ENCODE data around the gene NEK6. TPM values are rescaled to one million over a fixed set of nuclear protein-coding genes. Genes with fewer than 3 reads are reported as not detected.

The NEK6 gene
- total and polyA plus RNA-seq, 10 of the 15 experiments (the other 5 are each of a cell fraction or from before 2014, with no cell fraction given) = 31.3 to 161 (median 89.2) TPM

DNA sequence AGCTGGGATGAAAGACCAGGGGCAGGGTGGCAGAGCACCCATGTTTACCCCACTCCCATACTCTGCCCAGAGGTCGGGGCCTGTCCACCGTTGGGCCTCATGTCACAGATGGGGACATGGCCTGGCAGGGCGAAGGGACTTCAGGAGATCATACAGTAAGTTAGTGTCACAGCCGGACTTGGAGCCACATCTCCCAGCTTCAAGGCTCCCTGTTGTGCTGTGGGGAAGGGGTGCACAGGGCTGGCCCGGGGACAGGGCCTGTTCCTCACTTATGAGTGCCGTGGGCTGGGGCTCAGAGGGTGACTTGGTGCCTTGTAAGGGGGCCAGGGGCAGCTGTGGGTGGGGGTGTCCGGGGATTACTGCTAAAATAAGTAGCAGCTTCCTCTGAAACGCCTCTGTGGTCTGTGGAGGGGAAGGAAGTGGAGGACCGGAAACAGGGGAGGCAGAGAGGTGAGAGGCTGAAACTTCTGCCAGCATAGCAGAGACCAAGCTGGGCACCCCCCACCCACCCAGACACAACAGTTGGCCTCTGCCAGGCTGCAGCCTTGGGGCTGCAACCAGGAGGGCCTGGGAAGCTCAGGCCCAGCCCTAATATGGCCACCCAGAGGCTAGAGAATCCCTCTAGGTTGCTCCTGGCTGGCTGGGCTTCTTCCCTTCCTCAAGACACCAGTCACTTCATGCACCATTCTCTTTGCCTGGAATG lies 41.1 kb upstream of the NEK6 start (continued):
- TF ChIP-seq RB1 (IDR thresholded peaks at IDR 0.05; ENCODE audit: borderline replicate concordance) = no peak
- TF ChIP-seq USF2 (IDR thresholded peaks at IDR 0.05; ENCODE audit: borderline replicate concordance, low read depth, low read length) = no peak
- no peak for TF ChIP-seq LARP7 (IDR thresholded peaks at IDR 0.05)
- TF ChIP-seq JUND (IDR thresholded peaks at IDR 0.05; ENCODE audit: low read depth, low read length) = no peak
- TF ChIP-seq NRF1 (conservative IDR thresholded peaks at IDR 0.05; ENCODE audit: low read depth, low read length) = no peak
- TF ChIP-seq TARDBP (IDR thresholded peaks at IDR 0.05; ENCODE audit: borderline replicate concordance) = no peak

GRCh38 chr9:124217836-124218437 lies 39.8 kb upstream of the NEK6 start:
- SMC1A ChIA-PET (ENCODE audit: uncharacterized antibody, unreplicated experiment) = interaction anchor here (0.8 to 13.1 kb wide), 25 partner anchors 9 to 211 kb away, joined by 3 to 249 read pairs (median 9); partner anchors contain the start of gene NEK6
- no peak; the same call in 2 of the 3 replicates for TF ChIP-seq POU2F2 (IDR thresholded peaks at IDR 0.05; ENCODE audit: borderline replicate concordance, low read depth, low read length)
- peak; percentile 95 for TF ChIP-seq ZNF24 (IDR thresholded peaks at IDR 0.05)
- 0 out of 2 replicates have a peak, but pooled peaks have one; percentile 36 for TF ChIP-seq CHD2 (IDR thresholded peaks at IDR 0.05; ENCODE audit: borderline replicate concordance, low read depth, low read length)
- peak; percentile 61 for TF ChIP-seq MEF2B (IDR thresholded peaks at IDR 0.05; ENCODE audit: partially characterized antibody, poor library complexity, severe bottlenecking)
- TF ChIP-seq ZNF622 (IDR thresholded peaks at IDR 0.05) = no peak
- peak; percentile 49 for TF ChIP-seq CREM (IDR thresholded peaks at IDR 0.05; ENCODE audit: low read depth)
- TF ChIP-seq TCF12 (IDR thresholded peaks at IDR 0.05; ENCODE audit: low read depth, low read length) = 0 out of 2 replicates have a peak, but pooled peaks have one; percentile 40
- 0 out of 4 replicates have a peak, but pooled peaks of 1 of the 2 experiments have one; percentile 37 for TF ChIP-seq EP300 (IDR thresholded peaks at IDR 0.05; ENCODE audit: borderline replicate concordance in 1 of 2, control insufficient read depth in 1 of 2, low read depth in 2 of 2, low read length in 2 of 2)
- 0 out of 2 replicates have a peak, but pooled peaks have one; percentile 15 for TF ChIP-seq PAX5 (IDR thresholded peaks at IDR 0.05; ENCODE audit: borderline replicate concordance, low read depth, low read length)
- TF ChIP-seq RUNX3 (IDR thresholded peaks at IDR 0.05; ENCODE audit: low read length) = no peak
- 0 out of 4 replicates have a peak, but pooled peaks of 1 of the 2 experiments have one; percentile 12 for TF ChIP-seq SRF (IDR thresholded peaks at IDR 0.05; ENCODE audit: low read depth in 2 of 2, low read length in 2 of 2)
- no peak for TF ChIP-seq ATF7 (IDR thresholded peaks at IDR 0.05; ENCODE audit: low read depth)
- peak; percentile 33; the same call in 1 of the 2 replicates for TF ChIP-seq TBL1XR1 (IDR thresholded peaks at IDR 0.05; ENCODE audit: low read depth, low read length)
- peak; percentile 94 for TF ChIP-seq MEF2A (IDR thresholded peaks at IDR 0.05; ENCODE audit: insufficient read depth, low read depth, low read length)

More at GRCh38 chr9:124217836-124218437, 39.8 kb upstream of the NEK6 start:
- in situ Hi-C loops (cut with MboI) = loop anchor here (25.0 kb wide), 1 partner anchor 1419 kb away; no protein-coding TSS in a partner anchor
- Histone ChIP-seq H3K27ac (ENCODE audit: control insufficient read depth, insufficient read depth) (peak overlapping the region; percentile 98), H3K9ac (ENCODE audit: control insufficient read depth, insufficient read depth, low read length) (peak overlapping the region; percentile 26), H3K4me1 (ENCODE audit: control insufficient read depth, insufficient read depth, low read length) (peaks cover 54% of the 10 kb centered on the region), H4K20me1 (ENCODE audit: control insufficient read depth, insufficient read depth) (no peaks in the 10 kb centered on the region), H3K36me3 (ENCODE audit: control insufficient read depth in 2 of 2, insufficient read depth in 2 of 2, low read length in 1 of 2) (no peaks in the 10 kb centered on the region), H3K4me2 (ENCODE audit: control insufficient read depth, insufficient read depth) (peak overlapping the region; percentile 92), H3K4me3 (peak overlapping the region; percentile 27; the same call in 1 of the 2 replicates), H3K27me3 (replicated peaks in 1 of 2; ENCODE audit: control insufficient read depth in 2 of 2, insufficient read depth in 2 of 2, low read length in 1 of 2) (no peaks in the 10 kb centered on the region), H2AFZ (ENCODE audit: control insufficient read depth, low read depth, low read length) (no peak overlapping the region), H3K79me2 (ENCODE audit: control insufficient read depth, insufficient read depth, low read length) (no peaks in the 10 kb centered on the region; the same call in 1 of the 2 replicates), H3K9me3 (replicated peaks; ENCODE audit: control insufficient read depth, insufficient read depth, low read length) (no peaks in the 10 kb centered on the region)
- FAIRE-seq (no peak), DNase-seq (ENCODE audit: low read depth, low spot score) (no peak), ATAC-seq (peak; percentile 55)
- RAD21 ChIA-PET (ENCODE audit: unreplicated experiment) = interaction anchor here (0.6 to 16.1 kb wide), 16 partner anchors 9 to 214 kb away, joined by 3 to 293 read pairs (median 13); partner anchors contain the start of gene NEK6
- CTCF ChIA-PET = interaction anchor here (0.7 to 6.6 kb wide), 15 partner anchors 12 to 319 kb away, joined by 3 to 78 read pairs (median 4); no protein-coding TSS in a partner anchor
- under 1% methylated on average over 8 of the region's 8 CpGs for WGBS (ENCODE audit: insufficient coverage, insufficient replicate concordance, low lambda C conversion rate, missing lambda C conversion rate)
- intact Hi-C loops (cut with micrococcal nuclease; ENCODE audit: unreplicated experiment) = loop anchor here (1.0 to 2.0 kb wide), 8 partner anchors 16 to 81 kb away; no protein-coding TSS in a partner anchor
- BruUV-seq (replicated peaks) = no TSS peak
- POLR2A ChIA-PET = interaction anchor here (0.9 to 5.5 kb wide), 14 partner anchors 9 to 107 kb away, joined by 3 to 59 read pairs (median 12); partner anchors contain the start of gene NEK6

Measured in GM12878 (cell line).